ENCODE results near the gene MALSU1.
"Not testable (repeated sequence)": the region's sequence is repeated elsewhere in the genome, so short reads cannot be mapped to it uniquely, and the experiment has no call there.

Gene MALSU1

GRCh38 chr7:23306936-23307521 lies 7.9 kb downstream of the MALSU1 start:
- no peak for DNase-seq (ENCODE audit: low read depth)
- no peak overlapping the region for H3K4me3 ChIP-seq (ENCODE audit: low read depth, low read length)
- TF ChIP-seq CTCF (IDR thresholded peaks at IDR 0.05; ENCODE audit: insufficient read depth, low read depth, low read length, missing control alignments): no peak

GRCh38 chr7:23308754-23309153 lies 9.6 kb downstream of the MALSU1 start:
- TF ChIP-seq CTCF (IDR thresholded peaks at IDR 0.05; ENCODE audit: insufficient read depth, low read depth, low read length, missing control alignments): no peak
- H3K4me3 ChIP-seq (ENCODE audit: low read depth, low read length): no peak overlapping the region
- no peak for DNase-seq (ENCODE audit: low read depth)

- not testable (repeated sequence) for H3K4me3 ChIP-seq (ENCODE audit: low read depth, low read length); DNase-seq (ENCODE audit: low read depth)
Observed at GRCh38 chr7:23312141-23312540, 13.0 kb downstream of the MALSU1 start.

- no peak for TF ChIP-seq CTCF (IDR thresholded peaks at IDR 0.05; ENCODE audit: insufficient read depth, low read depth, low read length, missing control alignments)
- DNase-seq (ENCODE audit: low read depth): no peak
- H3K4me3 ChIP-seq (ENCODE audit: low read depth, low read length): no peak overlapping the region
Observed at GRCh38 chr7:23315366-23315765, 16.2 kb downstream of the MALSU1 start.

- TF ChIP-seq CTCF (IDR thresholded peaks at IDR 0.05; ENCODE audit: insufficient read depth, low read depth, low read length, missing control alignments): no peak
- DNase-seq (ENCODE audit: low read depth): no peak
- no peak overlapping the region for H3K4me3 ChIP-seq (ENCODE audit: low read depth, low read length)
Observed at GRCh38 chr7:23331132-23331531, 32.0 kb downstream of the MALSU1 start.

- DNase-seq (ENCODE audit: low read depth): no peak
- H3K4me3 ChIP-seq (ENCODE audit: low read depth, low read length): no peak overlapping the region
- TF ChIP-seq CTCF (IDR thresholded peaks at IDR 0.05; ENCODE audit: insufficient read depth, low read depth, low read length, missing control alignments): no peak
Observed at GRCh38 chr7:23332193-23332592, 33.1 kb downstream of the MALSU1 start.

- no peak overlapping the region for H3K4me3 ChIP-seq (ENCODE audit: low read depth, low read length)
- no peak for DNase-seq (ENCODE audit: low read depth)
- TF ChIP-seq CTCF (IDR thresholded peaks at IDR 0.05; ENCODE audit: insufficient read depth, low read depth, low read length, missing control alignments): no peak
Observed at GRCh38 chr7:23332910-23333612, 33.9 kb downstream of the MALSU1 start.

Measured in GM12865 (cell line).